ENCODE data around the gene ZMYM4.

The ZMYM4 gene

GRCh38 chr1:35408925-35409324, 140.4 kb downstream of the ZMYM4 start:
- DNase-seq = no peak

- no peak for DNase-seq
Measured at GRCh38 chr1:35426097-35426586, 157.6 kb downstream of the ZMYM4 start.

GRCh38 chr1:35428360-35428759, 159.9 kb downstream of the ZMYM4 start:
- no peak for DNase-seq

GRCh38 chr1:35430762-35431161, 162.3 kb downstream of the ZMYM4 start:
- no peak for DNase-seq

GRCh38 chr1:35431173-35431599, 162.7 kb downstream of the ZMYM4 start:
- DNase-seq = peak; percentile 48

- DNase-seq = no peak
Measured at GRCh38 chr1:35432231-35432630, 163.7 kb downstream of the ZMYM4 start.

GRCh38 chr1:35433714-35434113, 165.2 kb downstream of the ZMYM4 start:
- DNase-seq = no peak

- no peak for DNase-seq
Measured at GRCh38 chr1:35434703-35435102, 166.2 kb downstream of the ZMYM4 start.

GRCh38 chr1:35436078-35436477, 167.6 kb downstream of the ZMYM4 start:
- no peak for DNase-seq

- no peak for DNase-seq
Measured at GRCh38 chr1:35437200-35437599, 168.7 kb downstream of the ZMYM4 start.

- DNase-seq = no peak
Measured at GRCh38 chr1:35439626-35440025, 171.1 kb downstream of the ZMYM4 start.

GRCh38 chr1:35441926-35442579, 173.5 kb downstream of the ZMYM4 start:
- no peak for DNase-seq

GRCh38 chr1:35442734-35443133, 174.2 kb downstream of the ZMYM4 start:
- no peak for DNase-seq

GRCh38 chr1:35443768-35444518, 175.4 kb downstream of the ZMYM4 start:
- no peak for DNase-seq

GRCh38 chr1:35444519-35444774, 175.9 kb downstream of the ZMYM4 start:
- no peak for DNase-seq

GRCh38 chr1:35447278-35447677, 178.8 kb downstream of the ZMYM4 start:
- DNase-seq = peak; percentile 32

GRCh38 chr1:35448344-35448801, 179.9 kb downstream of the ZMYM4 start:
- DNase-seq = no peak

- no peak for DNase-seq
Measured at GRCh38 chr1:35449334-35450008, 181.0 kb downstream of the ZMYM4 start.

- peak; percentile 81 for DNase-seq
Measured at GRCh38 chr1:35451125-35451528, 182.6 kb downstream of the ZMYM4 start.

GRCh38 chr1:35452106-35452774, 183.7 kb downstream of the ZMYM4 start:
- no peak for DNase-seq

GRCh38 chr1:35453031-35453430, 184.5 kb downstream of the ZMYM4 start:
- no peak for DNase-seq

GRCh38 chr1:35454176-35454575, 185.7 kb downstream of the ZMYM4 start:
- DNase-seq = no peak

GRCh38 chr1:35454616-35455015, 186.1 kb downstream of the ZMYM4 start:
- DNase-seq = peak; percentile 56
